Brain microvascular endothelial cell (primary cell): ENCODE results near the gene ZSCAN10.

ENCODE experiments used
- DNase-seq: peaks from one replicate; pipeline ENCODE4 v3.0.0-alpha.2; 2020
- H3K27ac ChIP-seq: fragments of 250-450 bp; sonication (Bioruptor Pico); 2 replicates; pipeline ENCODE4 v1.5.1; 2020; ENCODE audit warnings: mild to moderate bottlenecking, moderate library complexity
- H3K27me3 ChIP-seq: fragments of 250-450 bp; sonication (Bioruptor Pico); replicated peaks from 2 replicates; pipeline ENCODE4 v1.5.1; 2020; ENCODE audit warnings: mild to moderate bottlenecking
- H3K36me3 ChIP-seq: fragments of 250-450 bp; sonication (Bioruptor Pico); replicated peaks from 2 replicates; pipeline ENCODE4 v1.5.1; 2020; ENCODE audit warnings: mild to moderate bottlenecking
- H3K4me3 ChIP-seq: 2 replicates; pipeline ENCODE4 v1.5.1; 2011; ENCODE audit warnings: low read depth, mild to moderate bottlenecking, control low read depth, low read length, moderate library complexity
- CTCF ChIP-seq: IDR thresholded peaks from 2 replicates; pipeline ENCODE4 v1.5.1; 2011; ENCODE audit warnings: low read depth, mild to moderate bottlenecking, moderate library complexity, low read length, control low read depth, inconsistent platforms; ENCODE audit errors: missing control alignments
- in situ Hi-C: cut with HindIII; loops from 2 replicates; pipeline ENCODE4 v1.10.0; 2017; ENCODE audit warnings: low sequenced_read_pairs, low pct_ligation_motif_present

Gene ZSCAN10

GRCh38 chr16:3096362-3096761 is 2.7 kb downstream of the ZSCAN10 start:
- DNase-seq, result no peak
- no peak overlapping the region for H3K27ac ChIP-seq
- in situ Hi-C loops, result no loop called here
- H3K36me3 ChIP-seq, result no peaks in the 10 kb centered on the region
- H3K4me3 ChIP-seq, result no peak overlapping the region
- no peak for TF ChIP-seq CTCF
- peaks cover 11% of the 10 kb centered on the region for H3K27me3 ChIP-seq

GRCh38 chr16:3095869-3096268 is 3.2 kb downstream of the ZSCAN10 start:
- no peak overlapping the region for H3K4me3 ChIP-seq

GRCh38 chr16:3094289-3095027 is 4.6 kb downstream of the ZSCAN10 start:
- Histone ChIP-seq H3K4me3 (no peak overlapping the region), H3K27me3 (peaks cover 11% of the 10 kb centered on the region), H3K36me3 (no peaks in the 10 kb centered on the region), H3K27ac (no peak overlapping the region)
- in situ Hi-C loops, result no loop called here
- peak; percentile 73 for TF ChIP-seq CTCF
- DNase-seq, result peak; percentile 29

More at GRCh38 chr16:3095869-3096268, 3.2 kb downstream of the ZSCAN10 start:
- Histone ChIP-seq H3K27ac (no peak overlapping the region), H3K27me3 (peaks cover 11% of the 10 kb centered on the region), H3K36me3 (no peaks in the 10 kb centered on the region)
- TF ChIP-seq CTCF, result peak; percentile 41
- no peak for DNase-seq
- in situ Hi-C loops, result no loop called here

GRCh38 chr16:3092501-3092941 is 6.6 kb downstream of the ZSCAN10 start:
- Histone ChIP-seq H3K4me3 (no peak overlapping the region), H3K27me3 (peaks cover 6% of the 10 kb centered on the region), H3K36me3 (no peaks in the 10 kb centered on the region), H3K27ac (no peak overlapping the region)
- no peak for DNase-seq
- in situ Hi-C loops, result no loop called here
- TF ChIP-seq CTCF, result no peak

- in situ Hi-C loops, result no loop called here
- Histone ChIP-seq H3K27me3 (peaks cover 6% of the 10 kb centered on the region), H3K27ac (no peak overlapping the region), H3K4me3 (no peak overlapping the region), H3K36me3 (no peaks in the 10 kb centered on the region)
- no peak for TF ChIP-seq CTCF
- no peak for DNase-seq
Observed at GRCh38 chr16:3091551-3091950, 7.5 kb downstream of the ZSCAN10 start.
